ENCODE results near the gene FAT4.

DNA sequence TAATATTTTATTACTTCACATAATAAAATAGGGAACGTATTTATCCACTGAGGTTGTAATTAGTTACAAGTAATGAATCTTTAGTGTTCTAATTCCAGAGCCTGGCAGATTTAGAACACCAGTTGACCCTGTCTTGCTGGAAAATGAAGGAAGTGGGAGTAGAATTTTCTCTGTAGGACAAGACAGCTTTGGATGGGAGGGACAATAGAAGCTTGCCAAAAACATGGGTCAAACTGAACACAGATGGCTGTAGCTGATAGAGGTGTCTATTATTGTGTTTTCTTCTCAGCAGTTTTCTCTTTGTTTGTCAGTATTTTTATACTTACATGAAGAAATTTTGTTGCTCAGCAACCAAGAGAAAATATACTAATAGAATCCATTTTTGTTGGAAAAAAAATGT, 20.2 kb downstream of the FAT4 start:
- TF ChIP-seq, protein P1, sequence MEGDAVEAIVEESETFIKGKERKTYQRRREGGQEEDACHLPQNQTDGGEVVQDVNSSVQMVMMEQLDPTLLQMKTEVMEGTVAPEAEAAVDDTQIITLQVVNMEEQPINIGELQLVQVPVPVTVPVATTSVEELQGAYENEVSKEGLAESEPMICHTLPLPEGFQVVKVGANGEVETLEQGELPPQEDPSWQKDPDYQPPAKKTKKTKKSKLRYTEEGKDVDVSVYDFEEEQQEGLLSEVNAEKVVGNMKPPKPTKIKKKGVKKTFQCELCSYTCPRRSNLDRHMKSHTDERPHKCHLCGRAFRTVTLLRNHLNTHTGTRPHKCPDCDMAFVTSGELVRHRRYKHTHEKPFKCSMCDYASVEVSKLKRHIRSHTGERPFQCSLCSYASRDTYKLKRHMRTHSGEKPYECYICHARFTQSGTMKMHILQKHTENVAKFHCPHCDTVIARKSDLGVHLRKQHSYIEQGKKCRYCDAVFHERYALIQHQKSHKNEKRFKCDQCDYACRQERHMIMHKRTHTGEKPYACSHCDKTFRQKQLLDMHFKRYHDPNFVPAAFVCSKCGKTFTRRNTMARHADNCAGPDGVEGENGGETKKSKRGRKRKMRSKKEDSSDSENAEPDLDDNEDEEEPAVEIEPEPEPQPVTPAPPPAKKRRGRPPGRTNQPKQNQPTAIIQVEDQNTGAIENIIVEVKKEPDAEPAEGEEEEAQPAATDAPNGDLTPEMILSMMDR (IDR thresholded peaks at IDR 0.05), result no peak
- TF ChIP-seq POLR2AphosphoS5 (IDR thresholded peaks at IDR 0.05) (no peak), EP300 (IDR thresholded peaks at IDR 0.05) (no peak), POLR2A (IDR thresholded peaks at IDR 0.05) (no peak)

Measured in gastroesophageal sphincter (tissue), 3 donors.